ENCODE data around the gene LYVE1.

Gene LYVE1

DNA sequence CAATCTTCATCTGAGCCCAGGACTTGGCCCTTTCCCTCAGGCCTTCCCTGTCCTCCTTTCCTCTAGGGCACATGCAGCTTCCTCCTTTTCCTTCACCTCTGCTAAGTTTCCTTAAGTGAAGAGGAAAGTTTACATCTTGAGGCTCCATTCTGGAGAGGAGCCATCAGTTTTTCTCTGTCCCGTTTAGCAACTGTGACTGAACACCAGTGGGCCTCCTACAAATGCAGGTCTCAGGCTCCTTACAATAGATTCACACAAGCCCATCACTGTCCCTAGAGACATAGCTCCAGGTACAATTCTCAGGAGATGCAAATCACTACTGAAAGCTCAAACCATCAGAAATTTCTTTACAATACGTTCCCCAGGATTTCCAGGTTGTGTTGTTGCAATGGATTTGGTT lies 23.3 kb upstream of the LYVE1 start:
- DNase-seq (ENCODE audit: low spot score): no peak

DNA sequence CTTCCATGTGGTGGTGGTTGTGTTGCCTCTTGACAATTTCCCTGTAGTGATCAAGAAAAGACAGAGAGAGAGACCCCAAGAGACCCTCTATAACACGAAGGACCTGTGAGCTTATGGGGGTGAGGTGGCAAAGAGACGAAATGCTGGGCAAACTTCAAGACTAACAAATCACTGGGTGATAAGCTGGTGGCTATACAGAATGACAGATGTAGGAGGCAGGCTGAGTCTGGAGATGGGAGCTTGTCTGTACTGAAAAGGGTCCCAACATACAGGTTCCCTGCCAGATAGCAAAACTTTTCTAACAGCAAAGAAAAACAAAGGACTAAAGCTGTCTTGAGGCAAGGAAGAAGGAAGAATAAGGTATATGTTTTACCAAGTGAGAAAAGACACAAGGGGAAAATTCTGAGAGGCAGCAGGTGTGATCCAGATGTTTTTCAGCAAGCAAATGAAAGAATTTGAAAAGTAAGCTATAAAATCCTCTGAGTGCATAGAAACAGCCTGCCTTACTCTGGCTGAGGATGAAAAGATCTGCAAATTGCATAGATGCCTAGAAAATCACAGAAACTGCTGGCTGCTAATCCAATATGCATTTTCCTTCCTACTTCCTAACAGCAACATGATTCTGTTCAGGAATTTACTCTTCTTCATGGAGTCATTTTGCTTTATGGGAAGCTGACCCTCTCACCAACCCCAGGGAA lies 21.9 kb upstream of the LYVE1 start:
- DNase-seq (ENCODE audit: low spot score): no peak

DNA sequence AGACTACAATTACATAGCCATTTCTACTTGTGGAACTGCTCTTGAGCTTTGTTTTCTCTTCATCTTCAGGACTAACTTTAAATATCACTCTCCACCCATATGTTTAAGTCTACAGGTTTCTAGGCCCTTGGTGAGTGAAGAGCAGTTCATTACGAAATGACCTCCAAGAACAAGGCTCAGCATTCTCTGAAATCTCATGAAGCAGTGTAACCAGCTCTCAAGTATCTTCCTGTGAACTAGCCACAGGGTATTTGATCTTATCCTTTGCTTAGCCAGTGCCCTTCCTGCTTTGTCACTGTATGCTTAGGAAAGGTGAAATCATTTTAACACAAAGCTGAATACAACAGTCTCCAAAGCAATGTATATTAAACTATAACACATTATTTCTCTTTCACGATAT lies 20.4 kb upstream of the LYVE1 start:
- DNase-seq (ENCODE audit: low spot score): no peak

DNA sequence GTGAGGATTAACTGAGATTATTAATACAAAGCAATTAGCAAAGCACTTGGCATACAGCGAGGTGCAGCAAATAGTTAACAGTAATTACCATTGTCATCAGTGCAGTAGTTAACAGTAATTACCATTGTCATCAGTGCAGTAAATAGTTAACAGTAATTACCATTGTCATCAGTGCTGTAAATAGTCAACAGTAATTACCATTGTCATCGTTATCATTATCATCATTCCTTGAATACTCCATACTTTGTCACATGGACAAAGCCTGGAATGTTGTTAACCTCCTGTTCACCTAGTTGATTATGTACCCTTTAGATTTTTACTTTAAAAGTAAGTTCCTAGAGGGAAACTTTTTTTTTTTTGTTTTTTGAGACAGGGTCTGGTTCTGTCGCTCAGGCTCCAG lies 19.5 kb upstream of the LYVE1 start:
- no peak for DNase-seq (ENCODE audit: low spot score)

DNA sequence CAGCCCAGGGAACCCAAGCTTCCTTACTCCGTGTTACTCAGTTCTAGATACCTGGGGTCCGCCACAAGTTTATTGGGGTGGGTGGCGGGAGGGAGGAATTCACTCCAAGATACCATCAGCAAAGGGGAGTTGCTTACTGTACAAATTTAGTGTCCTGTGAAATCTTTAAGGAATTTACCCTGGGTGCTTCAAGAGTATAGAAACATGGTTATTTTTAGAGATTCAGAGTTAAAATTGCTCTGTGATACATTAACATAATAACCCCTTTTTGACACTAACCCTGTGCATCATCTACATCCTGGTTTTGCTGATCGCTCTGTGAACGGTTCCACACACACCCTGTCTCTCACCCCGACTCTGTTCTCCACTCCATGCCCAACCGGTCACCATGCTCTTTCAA lies 18.9 kb upstream of the LYVE1 start:
- no peak for DNase-seq (ENCODE audit: low spot score)

DNA sequence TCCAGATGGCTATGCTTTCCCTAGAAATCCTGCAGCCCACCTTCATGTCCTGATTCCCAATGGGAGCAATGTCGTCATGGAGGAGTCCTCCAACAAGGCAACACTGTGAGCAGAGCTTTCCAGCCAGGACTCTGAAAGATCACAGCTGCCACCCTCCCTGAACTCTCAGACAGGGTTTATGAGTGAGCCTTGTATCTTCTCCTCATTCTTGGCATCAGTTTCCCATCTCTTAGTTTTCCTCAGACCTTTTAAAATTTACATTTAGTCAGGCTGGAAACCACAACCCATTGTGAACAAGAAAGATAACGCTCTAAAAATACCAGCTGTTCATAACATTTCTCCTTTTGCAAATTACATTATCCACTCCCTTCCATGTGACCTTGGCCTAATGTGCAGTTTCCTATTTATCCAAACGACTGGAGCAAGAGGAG lies 15.6 kb upstream of the LYVE1 start:
- no peak for DNase-seq (ENCODE audit: low spot score)

DNA sequence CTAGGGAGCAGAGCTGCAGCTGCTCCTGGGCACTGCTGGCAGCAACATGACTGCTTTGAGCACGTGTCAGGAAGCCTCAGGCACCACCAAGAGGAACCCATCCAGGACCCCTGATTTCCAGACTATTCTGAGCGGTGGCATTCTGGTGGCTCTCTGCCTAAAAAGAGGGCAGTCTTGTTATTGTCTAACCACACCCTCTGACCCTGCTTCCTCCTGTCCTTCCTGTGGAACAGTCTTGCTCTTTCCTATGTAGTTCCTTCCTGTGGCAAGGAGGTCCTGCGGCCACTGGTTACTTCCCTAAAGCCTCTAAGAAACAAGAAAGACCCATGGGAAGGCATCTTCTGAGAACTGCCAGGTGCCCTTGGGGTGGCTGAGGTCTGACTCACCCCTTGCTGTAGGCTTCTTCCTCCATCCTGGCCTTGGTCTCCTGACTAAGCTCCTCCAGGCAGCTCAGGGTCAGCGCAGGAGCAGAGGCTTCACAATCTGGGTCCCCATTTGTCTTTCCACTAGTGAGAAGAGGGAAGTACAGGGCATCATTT lies 13.1 kb upstream of the LYVE1 start:
- no peak for DNase-seq (ENCODE audit: low spot score)

DNA sequence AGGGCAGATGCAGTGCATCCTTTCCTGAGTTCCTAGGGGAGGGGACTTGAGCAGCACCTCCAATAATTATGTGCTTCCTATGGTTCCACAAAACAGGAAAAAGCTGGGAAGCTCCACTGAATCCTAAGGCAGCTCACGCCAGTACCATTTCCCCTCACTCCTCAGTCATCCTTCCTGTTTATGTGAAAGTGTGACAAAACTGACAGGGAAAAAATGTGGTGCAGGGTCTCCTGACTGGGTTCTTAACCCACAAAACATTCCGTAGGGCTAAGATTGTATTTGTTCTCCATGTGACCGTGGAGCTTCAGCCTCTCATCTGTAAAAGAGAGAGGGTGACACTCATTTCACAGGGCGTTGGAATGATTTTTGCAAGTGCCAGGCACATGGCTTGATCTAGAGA lies 12.2 kb upstream of the LYVE1 start:
- DNase-seq (ENCODE audit: low spot score): no peak

DNA sequence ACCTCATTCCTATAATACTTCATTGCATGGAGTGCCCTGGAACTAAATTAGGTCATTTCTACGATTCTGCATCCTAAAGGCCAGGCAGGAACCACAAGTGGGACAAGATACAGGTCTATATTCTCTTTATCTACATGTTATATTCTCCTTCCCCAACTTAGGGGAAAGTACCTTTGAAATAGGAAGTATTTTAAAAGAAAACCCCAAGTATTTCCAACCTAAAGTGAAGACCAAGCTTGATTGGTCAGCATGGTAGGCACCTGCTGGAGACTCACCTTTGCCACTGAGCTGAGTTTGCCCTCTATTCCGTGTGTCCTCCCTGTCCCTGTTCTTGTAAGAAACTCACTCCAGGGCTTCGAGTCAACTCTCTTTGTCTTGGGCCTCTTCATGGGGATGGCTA lies 11.2 kb upstream of the LYVE1 start:
- no peak for DNase-seq (ENCODE audit: low spot score)

DNA sequence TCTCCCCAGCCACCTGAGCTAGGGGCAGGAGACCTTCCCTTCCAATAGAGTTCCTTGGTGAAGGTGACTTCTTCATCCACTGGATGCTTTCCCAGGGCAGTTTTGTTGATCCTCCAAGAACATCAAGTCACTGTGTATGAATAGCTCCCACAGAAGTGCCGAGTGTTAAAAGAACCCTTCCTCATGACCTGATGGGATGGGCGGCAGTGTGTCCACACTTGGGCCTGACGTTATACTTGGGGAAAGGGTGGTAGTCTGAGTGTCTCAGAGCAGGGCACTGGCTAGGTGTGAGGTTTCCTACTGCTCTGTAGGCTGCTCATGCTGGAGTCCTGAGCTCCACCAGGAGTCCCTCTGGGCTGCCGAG lies 7.6 kb upstream of the LYVE1 start:
- no peak for DNase-seq (ENCODE audit: low spot score)

DNA sequence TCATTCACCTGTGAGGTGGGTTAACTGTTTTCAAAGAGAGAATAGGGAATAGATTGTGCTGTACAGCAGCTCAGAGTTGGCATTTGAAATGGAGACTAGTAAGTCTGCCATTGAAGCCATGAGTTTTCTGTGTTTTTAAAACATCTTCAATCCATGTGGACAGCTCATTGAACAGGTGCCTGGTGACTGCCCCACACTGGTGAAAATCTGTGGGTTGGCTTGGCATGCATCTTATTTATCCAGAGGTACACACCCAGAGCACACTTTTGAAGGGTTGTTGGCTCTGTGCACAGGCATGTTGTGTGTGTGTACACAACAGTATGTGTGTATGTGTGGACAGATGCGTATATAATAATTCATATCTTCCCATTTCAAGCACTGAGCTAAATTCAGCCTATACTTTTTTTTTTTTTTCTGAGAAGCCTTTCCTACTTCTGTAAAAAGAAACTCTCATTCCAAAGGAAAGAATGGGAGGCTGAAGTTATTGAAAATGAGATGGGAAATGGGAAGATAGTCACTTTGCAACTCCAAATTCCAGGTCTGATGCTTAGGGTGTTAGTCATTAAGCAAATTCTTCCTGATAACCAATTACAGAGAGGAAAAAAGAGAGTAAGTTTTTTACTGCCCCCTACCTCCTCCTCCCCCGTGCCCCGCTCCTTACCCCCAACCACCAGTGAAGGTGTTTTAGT lies 7.0 kb upstream of the LYVE1 start:
- no peak for DNase-seq (ENCODE audit: low spot score)

DNA sequence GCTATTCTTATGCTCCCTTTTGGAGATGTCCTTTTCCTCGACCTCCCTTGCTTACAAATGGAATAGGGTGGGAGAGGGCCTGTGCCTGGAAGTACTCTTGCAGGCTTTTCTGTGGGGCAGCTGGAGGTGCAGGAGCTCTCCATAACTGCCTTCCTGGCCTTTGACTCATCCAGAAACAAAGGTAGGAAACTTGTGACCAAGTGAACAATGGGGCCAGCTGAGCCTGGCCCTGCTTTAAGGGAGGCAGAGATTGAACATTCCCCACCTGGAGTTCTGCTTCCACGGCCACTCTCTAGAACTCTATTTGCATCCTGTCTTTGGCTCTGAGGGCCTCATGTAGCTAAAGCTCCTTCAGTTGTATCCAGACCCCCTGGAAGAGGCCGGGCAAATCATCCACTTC lies 5.1 kb upstream of the LYVE1 start:
- no peak for DNase-seq (ENCODE audit: low spot score)

DNA sequence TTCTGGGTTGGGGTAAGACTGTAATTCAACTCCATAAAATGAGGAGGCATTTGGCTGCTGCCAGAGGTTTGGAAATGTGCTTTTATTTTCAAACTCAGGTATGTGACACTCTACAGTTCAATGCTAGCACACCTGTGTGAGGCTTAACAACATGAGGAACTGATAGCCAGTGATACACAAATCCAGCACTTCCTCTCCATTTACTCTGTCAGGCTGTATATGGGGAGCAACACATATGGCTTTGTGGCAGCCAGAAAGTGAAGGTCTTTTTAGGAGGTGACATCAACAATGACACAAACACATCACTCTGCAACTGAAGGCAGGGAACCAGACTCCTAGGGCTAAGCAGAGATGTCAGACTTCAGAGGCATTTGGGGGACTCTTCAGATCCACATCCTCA lies 4.6 kb upstream of the LYVE1 start:
- no peak for DNase-seq (ENCODE audit: low spot score)

DNA sequence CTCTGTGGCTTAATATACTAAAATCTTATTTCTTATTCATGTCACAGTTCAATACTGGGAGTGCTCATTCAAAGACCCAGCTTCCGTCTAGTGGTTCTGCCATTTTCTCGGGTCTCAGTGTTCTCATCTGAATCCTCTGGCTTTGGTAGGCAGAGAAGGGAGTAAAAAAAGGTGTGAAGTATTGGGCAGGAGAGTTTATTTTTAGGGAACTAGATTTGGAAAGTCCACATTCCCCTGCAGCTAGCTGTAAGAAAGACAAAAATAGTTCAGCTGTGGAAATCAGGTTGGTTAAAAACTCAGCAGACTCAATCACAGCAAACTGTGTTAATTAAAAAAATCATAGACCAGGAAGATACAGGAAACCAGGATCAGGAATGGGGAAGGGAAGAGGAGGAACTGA lies 4.1 kb upstream of the LYVE1 start:
- DNase-seq (ENCODE audit: low spot score): no peak

DNA sequence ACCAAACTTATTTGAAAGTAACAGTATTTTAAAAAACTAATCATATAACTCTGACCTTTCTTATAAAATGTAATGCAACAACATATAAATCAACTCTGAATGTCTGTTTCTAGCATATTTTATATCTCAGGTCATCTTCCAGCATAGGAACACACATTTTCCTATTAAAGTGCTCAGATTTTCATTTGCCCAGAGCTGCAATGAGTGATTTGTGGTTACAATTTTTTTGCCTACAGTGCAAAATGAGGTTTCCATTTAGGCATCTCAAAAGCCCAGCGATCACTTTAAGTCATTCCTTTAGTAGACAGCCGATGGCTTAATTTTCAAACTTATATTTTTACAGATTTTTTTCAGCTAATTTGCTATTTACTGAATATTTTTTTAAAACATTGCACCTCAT lies 1.0 kb downstream of the LYVE1 start:
- no peak for DNase-seq (ENCODE audit: low spot score)

DNA sequence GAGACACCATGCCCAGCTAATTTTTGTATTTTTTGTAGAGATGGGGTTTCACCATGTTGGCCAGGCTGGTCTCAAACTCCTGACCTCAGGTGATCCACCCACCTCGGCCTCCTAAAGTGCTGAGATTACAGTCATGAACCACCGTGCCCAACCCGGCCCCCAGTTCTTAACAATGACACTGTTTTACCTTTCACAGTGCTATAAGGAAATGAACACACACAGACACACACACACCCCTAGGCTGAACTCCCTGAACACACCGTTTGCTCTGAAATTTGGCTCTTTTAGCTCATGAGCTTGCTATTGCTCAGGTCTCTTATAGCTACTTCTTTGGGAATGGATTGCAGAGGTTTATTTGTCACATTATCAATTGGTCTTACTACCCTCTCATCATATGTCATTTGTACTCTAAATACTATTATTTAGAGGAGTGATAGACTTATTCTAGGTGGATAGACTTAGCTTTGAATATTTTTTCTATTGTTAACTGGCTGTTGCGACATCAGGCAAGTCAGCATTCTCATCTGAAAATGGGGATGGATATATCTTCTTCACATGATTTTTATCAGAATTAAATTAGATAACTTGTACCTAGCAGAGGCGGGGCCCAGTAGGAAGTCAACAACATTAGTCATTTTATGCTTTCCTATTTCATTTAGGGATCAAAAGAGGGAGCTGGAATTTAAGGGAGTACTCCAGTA lies 2.1 kb downstream of the LYVE1 start:
- no peak for DNase-seq (ENCODE audit: low spot score)

DNA sequence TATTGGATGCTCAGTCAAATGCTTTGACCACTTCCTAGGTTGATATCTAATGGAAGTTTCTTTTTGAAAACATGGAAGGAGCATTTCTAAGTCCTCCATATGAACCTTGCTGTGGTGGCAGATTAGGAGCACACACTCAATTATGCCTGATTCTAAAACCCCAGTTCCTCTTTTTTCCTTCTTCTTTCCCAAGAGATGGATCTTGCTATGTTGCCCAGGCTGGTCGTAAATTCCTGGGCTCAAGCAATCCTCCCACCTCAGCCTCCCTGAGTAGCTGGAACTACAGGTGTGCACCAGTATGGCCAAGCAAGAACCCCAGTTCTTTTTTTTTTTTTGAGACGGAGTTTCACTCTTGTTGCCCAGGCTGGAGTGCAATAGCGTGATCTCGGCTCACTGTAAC lies 3.0 kb downstream of the LYVE1 start:
- DNase-seq (ENCODE audit: low spot score): no peak

DNA sequence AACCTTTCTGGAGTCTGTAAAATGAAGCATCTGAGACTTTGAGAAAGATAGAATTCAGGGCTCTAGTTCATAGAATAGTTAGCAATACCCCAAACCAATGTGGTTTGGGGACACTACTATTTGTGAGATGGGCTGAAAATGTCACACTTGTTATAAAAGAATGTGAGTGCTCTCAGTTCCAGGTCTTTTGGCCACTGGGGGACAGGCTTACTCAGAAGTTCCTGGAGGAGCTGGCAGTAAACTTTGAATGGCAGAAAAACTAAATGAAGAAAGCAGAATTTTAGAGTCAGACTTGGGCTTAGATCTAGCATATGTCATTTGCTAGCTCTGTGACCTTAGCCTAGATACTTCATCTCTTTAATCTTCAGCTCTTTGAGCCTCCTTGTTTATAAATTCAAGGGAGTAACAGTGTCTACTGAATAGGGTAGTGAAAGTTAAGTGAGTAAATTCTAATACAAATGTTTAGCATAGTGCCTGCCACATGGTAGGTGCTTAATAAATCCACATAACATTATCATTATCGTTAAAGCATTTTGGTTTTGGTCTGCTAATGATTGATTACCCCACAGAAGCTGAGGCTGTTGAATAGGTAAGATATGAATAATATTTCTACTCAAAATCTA lies 3.7 kb downstream of the LYVE1 start:
- no peak for DNase-seq (ENCODE audit: low spot score)

DNA sequence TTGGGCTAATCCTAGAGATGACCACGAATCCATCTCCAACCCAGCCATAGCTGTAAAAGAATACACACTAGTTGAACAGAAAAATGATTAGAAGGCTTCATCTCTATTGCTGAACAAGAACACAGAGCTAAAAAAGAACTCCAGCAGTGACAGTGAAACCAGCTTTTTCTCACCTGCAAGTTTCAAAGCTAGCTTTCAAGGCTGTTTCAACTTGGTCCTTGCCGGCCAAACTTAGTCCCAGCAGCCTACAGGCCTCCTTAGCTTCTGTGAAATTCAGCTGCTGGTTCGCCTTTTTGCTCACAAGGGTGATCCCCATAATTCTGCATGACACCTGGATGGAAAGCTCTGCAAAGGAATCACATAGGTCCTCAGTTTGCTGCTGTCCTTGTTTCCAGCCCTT lies 4.4 kb downstream of the LYVE1 start:
- DNase-seq (ENCODE audit: low spot score): no peak

DNA sequence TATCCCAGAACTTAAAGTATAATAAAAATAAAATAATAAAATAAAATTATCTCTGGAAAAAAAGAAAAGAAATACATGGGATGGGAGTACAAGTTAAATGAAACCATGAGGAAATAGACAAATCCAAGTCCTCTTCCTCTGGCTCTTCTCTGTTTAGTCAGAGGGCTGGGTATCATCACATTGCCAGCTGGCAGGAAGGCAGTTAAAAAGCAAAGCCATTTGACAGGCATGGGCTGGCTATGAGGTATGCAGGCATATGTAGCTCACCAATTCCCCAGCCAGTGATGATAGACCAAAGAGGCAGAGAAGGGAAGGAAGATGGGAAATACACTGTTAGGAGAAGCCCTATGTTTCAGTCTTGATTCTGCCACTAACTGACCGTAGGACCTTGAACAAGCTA lies 6.5 kb downstream of the LYVE1 start:
- DNase-seq (ENCODE audit: low spot score): no peak

DNA sequence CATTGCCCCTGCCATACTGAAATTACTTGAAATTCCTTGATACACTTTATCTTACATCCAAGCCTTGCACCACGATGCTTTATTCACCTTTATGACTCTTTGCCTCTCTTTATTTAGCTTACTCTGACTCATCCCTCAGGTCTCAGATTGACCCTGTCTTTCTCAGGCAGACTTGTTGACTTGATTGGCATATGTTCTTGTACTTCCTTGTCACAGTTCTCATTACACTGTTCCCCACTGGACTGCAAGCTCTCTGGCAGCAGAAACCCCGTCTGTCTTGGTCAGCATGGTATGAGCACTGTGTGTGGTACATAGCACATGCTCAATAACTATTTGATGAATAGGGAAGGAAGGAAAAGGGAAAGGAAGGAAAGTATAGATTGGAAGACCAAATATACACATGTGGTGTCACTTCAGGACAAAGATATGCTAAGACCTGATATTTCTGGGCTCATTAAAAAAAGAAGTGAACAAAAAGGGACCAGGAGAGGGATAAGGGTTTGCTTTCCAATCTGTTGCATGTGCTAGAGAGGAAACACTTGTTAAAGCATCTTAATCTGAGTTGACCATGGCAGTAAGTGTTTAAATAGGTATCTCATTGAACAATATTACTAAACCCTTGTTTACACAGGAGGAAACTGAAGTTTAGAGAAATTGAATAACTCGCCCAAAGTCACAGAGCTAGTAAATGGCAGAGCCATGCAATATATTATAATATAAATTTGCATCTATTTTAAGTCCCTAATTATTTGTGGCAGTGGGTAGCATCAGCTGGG lies 7.2 kb downstream of the LYVE1 start:
- no peak for DNase-seq (ENCODE audit: low spot score)

DNA sequence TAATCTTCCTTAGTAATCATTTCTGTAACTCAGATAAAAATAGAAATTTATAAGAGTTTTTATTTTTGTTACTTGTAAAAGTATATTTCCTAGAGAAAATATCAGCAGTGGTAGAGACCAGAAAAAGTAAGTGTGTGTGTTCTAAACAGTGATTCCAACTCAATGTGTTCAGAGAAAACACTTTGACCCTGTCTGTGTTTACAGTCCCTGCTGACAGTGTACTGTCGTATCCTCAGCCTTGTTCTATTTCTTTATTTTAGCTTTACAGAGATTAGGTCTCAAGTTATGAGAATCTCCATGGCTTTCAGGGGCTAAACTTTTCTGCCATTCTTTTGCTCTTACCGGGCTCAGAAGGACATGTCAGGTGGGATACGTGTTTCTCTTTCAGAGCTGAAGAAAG lies 10.2 kb downstream of the LYVE1 start:
- no peak for DNase-seq (ENCODE audit: low spot score)

Data from SW480 (cell line).